Umbilical cord (tissue), 2 donors: ENCODE results near the gene RPA3. TPM values are rescaled to one million over a fixed set of nuclear protein-coding genes. Genes with fewer than 3 reads are reported as not detected.

Experiments used
- DNase-seq: peaks from one replicate; pipeline ENCODE4 v3.0.0-alpha.2; 2015; ENCODE audit warnings: low spot score
- total RNA-seq: library from RNA; depleted of rRNA; stranded (reverse); fragments of >200 nt; gene quantifications from one replicate; pipeline ENCODE4 v1.2.3, GENCODE V29; 2014; ENCODE audit warnings: low replicate concordance; ENCODE audit not compliant: insufficient read depth

The RPA3 gene
- total RNA-seq, 1 donor from 2014 or later: 25.8 TPM

DNA sequence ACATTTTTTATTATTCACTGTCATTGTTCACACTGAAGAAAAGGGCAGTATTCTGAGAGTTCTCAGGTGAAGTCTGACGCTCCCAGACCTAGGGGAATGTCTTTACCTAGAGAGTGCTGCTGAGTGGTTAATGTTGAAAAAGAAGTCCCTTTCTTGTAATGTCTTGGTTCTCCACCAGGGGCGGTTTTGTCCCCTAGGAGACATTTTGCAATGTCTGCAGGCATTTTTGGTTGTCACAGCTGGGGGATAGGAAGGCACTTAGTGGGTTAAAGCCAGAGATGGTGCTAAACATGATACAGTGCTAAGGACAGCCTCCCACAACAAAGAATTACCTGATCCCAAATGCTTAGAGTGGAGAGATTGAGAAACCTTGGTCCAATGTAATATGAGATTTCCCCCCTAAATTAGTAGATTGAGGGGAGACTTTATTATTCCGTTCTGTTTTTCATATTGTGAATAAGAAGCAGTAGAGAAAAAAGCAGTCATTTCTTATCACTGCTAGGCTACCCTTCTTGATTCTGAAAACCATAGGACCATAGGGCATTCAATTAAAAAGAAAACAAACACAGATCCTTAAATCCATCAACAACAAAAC, 64.7 kb downstream of the RPA3 start:
- DNase-seq: no peak

DNA sequence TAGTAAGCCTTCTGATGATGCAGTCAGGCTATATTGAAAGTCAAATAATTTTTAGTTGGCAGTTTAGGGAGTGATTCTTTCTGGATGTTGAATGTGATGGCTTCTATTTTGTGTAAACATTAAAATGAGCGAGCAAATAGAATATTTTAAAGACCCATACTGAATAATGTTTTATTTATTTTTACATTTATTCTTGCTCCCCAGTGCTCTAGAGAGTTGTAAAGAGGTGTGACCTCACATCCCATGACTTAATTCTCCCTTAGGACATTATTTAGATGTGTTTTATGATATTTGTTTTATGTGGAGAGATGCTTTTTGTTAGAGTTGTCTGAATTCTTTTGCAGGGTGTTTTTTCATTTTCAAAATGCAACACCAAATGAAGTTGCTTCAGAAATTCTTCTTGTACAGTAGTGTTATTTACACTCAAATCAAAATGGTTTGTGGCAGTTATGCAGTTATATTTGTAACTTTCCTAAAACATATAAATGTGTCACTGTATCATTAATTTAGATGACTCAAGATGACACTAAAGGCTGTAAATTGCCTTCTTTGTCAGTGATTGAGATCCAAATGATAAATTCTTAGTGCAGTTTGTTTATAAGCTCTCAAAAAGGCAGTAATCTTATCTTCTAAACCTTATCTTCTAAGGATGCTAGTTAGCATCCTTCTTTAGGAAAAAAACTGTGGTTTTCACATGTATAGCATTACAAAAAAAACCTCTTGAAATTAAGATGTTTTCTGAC, 65.4 kb downstream of the RPA3 start:
- DNase-seq: no peak

DNA sequence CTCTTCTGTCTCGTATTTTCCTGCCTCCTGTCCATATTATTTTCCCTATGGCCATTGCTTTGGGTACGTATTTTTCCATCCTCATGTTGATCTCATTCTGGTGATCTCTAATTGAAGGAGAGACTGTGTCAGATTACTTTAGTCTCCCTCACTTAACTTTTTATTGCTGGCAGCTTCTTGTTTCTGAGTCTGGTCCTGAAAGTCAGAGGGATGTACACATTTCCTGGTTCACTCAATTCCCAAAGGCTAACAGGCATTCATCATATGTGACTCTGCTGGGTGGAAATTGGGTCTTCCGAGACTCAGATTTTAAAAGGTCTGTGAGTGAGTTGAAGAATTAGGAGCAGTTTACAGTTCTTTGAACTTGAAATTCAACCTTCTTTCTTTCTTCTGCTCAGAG, 66.9 kb downstream of the RPA3 start:
- DNase-seq: no peak

DNA sequence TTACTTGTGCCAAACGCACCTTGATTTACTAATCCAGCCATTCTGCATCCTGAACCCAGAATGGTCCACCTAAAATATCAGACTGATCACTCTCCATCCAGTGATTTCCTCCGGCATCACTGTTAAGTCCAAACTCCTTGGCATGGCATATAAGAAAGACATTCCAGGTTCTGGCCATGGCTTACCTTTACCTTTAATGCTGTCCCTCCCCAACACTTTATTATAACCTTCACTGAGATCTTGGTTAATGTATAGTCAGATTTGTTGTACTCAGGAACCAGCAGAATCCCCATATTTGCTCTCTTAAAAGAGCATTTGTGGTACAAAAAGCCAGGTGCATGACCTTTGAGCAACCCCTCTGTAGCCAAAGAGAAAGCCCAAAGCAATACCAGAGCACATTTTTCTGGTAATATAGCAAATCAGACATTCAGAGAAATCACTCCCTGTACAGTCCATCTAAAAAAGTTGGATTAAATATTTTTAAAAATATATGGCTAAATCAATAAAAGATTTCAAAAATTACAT, 67.7 kb downstream of the RPA3 start:
- DNase-seq: no peak

DNA sequence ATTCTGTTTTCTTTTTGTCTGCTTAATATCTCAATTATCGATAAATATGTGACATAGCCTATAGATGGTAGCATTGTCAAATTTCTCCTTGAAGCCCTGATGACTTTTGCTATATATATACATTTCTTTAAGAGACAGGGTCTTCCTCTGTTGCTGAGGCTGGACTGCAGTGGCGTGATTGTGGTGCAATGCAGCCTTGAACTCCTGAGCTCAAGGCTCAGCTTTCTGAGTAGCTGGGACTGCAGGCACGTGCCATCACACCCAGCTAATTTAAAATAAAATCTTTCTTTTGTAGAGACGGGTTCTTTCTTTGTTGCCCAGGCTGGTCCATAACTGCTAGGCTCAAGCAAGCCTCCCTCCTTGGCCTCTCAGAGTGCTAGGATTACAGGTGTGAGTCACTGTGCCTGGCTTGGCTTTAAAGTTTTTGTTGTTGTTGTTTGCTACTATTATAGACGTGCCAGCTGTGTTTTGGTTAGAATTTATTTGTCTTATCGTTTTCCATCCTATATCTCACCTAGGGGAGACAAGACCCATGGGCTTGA, 70.8 kb downstream of the RPA3 start:
- no peak for DNase-seq

DNA sequence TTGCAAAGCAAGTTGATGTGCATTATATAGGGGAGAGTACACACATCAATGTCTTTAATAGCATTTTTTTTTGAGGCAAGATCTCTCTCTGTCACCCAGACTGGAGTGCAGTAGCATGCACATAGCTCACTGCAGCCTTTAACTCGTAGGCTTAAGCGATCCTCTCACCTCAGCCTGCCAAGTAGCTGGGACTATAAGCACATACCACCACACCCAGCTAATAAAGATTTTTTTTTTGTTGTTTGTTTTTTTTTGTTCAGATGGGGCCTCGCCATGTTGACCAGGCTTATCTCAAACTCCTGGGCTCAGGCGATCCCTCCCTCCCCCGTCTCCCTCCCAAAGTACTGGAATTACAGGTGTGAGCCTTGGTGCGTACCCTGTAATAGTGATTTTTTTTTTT, 76.3 kb downstream of the RPA3 start:
- no peak for DNase-seq

DNA sequence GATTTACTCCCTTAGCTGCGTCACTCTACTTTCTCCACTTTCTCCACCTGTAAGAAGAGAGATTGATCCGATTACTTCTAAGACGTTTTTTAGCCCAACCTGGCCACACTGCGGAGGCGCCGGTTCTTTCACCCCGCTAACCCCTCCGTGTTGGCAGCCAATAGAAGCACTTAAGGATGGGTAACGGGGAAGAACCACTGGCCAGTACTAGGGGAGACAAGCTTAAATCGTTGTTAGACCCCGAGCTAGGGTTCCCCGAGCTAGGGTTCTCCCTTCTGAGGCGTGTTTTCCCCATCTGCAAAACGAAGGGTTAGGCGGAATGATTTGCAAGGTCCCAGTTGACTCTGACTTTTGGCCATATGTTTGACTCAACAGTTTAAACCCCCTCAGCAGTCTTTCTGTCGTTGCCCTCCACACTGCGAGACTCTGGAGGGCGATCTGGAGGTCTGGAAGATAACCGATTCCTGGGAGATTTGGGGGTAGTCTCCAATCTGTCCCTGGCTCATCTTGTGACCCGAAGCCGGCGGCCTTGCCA, 77.2 kb downstream of the RPA3 start:
- no peak for DNase-seq

DNA sequence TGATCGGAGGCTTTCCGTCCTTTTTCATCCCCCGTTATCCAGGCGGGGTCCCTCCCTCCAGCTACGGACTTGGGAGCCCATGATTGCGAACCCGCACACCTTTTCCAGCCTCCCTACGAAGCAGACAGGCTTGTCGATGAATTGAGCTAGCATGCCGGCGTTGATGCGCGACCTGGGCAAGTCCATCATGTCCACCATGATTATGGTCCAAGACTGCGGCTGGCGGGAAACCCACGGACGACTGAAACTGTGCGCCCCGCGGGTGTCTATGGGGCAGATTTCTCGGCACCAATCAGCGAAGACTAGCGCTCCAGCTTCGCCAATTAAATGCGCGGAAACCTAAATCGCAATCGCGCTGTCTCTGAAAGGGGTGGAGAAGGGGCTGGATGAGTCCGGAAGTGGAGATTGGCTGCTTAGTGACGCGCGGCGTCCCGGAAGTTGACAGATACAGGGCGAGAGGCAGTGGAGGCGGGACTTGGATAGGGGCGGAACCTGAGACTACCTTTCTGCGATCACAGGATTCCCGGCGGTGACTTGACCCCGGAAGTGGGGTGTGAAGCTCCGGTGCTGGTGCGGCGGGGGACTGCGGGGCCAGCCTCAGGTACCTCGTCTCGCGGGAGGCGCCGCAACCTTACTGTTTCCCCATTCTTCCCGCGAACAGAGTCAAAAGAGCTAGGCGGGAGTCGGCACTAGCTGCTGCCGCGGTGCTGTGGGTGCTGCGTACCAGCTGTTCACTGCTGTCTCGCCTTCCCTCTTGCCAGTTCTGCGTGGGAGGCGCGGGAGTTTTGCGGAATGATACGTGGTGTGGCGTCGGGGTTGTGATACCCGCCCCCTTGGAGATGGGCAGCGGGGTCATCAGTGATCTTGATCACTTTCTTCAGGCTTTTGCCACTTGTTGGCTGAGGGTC, 77.9 kb downstream of the RPA3 start, which contains the start of gene UMAD1:
TSS of gene UMAD1 (plus strand) at position 532 of the 908 bp plus-strand sequence. CDS start 32,620 bp downstream, outside the sequence.
- peak; percentile 100 for DNase-seq

DNA sequence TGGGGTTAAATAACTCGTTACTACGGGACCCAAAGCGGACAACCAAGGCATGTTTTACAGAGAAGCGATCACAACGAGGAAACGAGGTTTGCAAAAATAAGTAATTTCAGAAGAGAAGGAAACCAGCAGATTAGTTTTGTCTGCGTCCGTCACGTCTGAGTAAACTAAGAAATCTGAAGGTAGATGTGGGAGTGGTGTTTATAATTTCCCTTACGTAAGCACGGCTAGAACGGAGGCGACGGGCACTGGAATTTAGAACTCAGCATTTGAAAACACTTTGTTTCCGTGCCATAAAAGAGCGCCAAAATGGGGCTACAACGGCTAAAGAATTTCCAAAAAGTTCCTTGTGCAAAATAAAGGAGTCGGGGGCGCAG, 78.6 kb downstream of the RPA3 start:
- DNase-seq: peak; percentile 36

DNA sequence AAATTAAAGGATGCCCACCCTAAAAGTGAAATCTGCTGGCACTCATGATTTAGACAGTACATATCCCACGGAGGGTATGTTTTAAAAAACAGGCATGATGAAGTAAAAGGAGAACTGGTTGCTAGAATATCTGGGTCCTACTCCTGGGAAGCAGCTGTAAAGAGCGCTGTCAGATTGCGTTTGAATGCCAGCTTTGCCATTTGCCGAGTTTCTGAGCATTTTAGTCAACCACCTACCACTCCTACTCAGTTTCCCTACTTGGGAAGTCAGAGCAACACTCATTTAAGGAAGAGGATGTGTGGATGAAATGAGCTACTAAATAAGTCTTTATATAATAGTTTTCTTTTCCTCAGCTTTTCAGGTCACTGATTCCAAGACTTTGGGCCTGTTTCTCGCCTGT, 79.0 kb downstream of the RPA3 start:
- no peak for DNase-seq

DNA sequence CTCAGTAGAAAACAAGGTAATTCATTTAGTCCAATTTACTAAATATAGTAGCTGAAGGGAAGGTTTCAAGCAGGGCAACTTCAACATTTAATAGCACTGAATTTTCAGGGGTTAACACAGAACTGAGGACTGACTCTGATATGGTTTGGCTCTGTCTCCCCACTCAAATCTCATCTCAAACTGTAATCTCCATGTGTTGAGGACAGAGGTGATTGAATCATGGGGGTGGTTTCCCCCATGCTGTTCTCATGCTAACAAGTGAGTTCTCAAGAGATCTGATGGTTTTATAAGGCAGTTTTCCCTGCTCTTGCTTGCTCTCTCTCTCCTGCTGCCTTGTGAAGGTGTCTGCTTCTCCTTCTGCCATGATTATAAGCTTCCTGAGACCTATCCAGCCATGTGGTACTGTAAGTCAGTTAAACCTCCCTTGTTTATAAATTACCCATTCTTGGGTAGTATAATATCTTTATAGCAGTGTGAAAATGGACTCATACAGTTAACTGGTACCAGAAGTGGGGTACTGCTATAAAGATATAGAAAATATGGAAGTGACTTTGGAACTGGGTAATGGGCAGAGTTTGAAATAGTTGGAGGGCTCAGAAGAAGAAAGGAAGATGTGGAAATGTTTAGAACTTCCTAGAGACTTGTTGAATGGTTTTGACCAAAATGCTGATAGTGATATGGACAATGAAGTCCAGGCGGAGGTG, 87.6 kb downstream of the RPA3 start:
- DNase-seq: no peak

DNA sequence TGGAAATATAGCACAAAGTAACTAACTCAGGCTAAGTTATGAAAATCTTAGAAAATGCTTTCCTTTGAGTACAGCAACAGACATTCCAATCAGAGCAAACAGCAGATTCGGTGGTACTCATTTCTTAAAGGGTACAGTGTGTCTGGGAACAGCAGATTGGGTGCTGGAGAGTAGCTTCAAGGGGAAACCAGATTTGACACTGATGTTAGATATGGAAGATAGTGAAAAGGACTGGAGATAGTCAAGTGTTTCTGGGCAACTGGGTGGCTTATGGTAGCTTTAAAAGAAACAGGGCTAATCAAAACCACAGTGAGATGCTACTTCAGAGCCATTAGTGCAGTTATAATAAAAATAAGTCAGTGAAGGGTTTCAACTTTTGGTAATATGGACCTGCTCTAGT, 89.9 kb downstream of the RPA3 start:
- DNase-seq: no peak

DNA sequence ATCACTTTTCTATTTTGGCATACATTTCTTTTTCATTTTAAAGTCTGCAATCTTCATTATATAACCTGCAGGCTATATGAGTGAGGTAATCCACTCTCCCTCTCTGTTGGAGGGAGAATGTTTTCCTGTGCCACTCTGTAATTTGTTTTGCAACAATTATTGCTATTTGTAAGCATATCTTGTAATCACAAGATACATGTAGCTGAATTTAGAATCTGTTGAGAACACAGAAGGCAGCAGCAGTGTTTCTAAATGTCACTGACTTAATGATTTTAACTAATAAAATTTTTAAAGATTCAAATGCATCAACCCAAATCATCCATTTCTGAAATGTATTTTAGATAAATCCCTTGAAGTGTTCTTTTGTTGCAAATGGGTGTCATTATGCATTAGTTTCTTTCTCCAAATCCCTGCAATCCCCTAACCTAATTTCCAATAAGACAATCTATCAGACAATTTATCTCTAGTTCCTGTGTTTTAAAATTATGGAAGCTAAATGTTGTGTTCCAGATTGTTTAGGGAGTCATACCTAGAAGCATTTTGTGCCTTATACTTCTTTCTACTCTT, 97.7 kb downstream of the RPA3 start:
- DNase-seq: no peak

DNA sequence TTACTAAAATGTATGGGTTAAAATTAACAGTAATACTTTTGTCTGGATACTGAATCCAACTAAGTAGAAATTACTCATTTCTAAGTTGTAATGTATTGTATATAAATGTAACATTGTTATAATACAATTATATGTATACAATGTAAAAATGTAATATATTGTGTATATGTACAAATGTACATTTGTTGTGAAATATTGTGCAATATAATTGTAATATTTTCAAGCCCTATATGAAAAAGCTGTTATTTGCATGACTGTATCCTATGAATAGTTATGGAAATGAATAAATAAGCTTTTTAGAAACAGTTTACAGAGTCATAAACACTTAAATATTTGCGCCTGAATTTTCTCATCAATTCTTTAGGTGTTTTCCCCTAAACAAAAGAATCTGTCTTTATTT, 98.2 kb downstream of the RPA3 start:
- no peak for DNase-seq

DNA sequence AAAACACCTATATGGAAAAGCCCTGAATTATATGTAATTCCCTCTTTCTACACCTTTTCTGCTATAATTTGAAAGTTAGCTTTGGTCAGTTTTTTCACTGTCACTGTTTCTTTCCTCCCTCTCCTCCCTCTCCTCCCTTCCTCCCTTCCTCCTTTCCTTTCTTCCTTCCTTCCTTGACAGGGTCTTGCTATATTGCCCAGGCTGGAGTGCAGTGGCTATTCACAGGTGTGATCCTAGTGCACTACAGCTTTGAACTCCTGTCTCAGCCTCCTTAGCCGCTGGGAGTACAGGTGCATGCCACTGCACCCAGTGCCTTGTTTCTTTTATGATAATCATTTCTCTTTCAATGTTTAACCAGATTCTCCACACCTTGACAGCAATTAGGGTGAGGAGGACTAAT, 100.0 kb downstream of the RPA3 start:
- no peak for DNase-seq

DNA sequence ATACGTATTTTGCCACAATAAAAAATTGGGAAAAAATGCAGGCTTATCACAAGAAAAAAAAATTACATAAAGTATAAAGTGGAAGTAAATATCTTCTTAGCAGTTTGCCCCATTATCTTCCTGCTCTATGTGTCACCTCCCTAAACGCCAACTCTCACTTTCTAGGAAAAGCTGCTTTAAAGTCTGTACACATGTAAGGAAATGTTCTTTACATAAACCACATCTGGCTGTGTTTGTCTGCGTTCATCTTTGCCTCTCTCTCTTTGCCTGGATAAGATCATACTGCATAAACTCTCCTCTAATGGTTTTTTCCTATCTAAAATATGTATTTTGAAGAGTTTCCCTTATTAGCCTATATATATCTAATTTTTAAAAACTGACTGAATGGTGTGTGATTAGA, 100.9 kb downstream of the RPA3 start:
- DNase-seq: peak; percentile 4

DNA sequence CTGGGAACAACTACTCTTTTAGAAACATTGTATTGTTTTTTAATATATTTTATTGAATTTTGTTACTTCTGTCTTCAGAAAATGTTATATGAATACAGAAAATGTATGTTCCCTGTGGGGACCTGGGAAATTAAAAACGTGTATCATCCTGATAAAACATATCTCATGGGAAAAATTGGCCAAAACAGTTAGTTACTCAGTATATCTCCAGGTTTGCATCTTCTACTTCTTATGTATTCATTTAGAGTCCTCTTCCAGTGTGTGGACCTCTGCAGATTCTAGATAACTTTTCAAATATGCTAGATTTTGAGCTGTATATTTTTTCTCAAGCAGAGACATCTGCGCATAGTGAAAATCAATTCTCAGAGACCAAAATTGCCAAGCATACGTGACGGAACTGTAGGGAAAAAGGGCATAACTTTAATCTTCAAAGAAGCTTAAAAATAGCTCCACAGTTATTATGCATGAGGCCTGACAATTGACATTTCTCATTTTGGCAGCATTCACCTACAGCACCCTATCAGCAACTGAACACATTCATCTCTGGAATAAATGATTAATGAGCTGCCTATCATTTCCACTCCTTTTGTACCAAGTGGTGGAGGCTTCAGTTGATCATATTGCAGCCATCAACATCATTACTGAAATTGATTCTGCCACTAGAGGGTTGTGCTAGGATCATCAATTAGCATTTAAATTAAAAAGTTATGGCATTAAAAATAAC, 104.2 kb downstream of the RPA3 start:
- DNase-seq: no peak

DNA sequence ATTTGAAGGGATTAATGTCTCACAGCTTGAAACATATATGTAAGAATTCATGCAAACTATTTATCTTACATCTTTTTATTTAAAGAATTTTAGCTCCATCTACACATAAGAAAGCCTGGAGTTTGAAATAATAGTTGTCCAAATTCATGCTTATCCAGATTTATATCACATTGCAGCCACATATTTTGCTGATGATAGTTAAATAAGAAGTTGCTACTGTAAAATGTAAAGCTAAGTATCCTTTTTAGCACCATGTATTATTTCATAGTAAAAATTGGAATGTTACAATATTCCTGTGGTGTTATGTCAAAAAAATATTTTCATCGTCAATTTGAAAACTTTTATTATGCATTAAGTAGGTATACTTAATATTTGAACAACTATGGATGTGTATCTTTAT, 105.2 kb downstream of the RPA3 start:
- no peak for DNase-seq

DNA sequence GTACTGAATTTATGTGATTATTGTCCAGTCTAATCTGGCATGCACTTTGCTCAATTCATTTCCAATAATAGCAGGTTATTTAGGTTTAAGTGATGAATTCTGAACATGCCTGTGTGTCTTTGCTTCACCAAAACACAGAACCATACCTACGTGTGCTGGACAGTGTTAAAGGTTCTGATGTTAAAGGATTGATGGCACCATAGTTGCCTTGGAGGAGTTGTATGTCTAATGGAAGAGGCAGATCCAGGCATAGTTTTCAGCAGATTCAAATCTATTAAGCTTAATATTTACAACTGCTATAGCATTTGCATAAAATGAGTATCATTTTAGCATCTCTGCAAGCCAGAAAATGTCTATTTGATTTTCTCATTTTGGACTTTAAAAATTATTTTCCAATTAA, 105.9 kb downstream of the RPA3 start:
- DNase-seq: no peak

DNA sequence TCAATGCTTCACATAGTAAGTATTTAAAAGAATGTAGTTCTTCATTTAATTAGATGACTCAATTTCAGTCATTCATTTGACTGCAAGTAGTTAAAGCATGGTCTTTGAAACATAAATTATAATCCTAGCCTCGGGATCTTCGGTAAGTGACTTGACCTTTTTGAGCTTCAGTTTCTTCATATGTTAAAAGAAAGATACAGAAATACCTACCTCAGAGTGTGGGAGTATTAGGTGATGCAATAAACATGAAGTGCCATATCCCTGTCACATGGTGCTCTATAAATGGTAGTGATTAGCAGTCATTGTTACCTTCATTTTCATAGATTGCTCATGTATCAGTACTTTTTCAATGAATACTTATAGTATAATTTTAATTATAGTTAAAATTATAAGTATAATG, 109.1 kb downstream of the RPA3 start:
- DNase-seq: no peak
